Activated naive CD4-positive, alpha-beta T cell treated with anti-CD3 and anti-CD28 coated beads for 36 hours (primary cell): Measurements from ENCODE around the gene CCDC146. TPM values are rescaled to one million over a fixed set of nuclear protein-coding genes. Genes with fewer than 3 reads are reported as not detected.

Experiments used
- CTCF ChIA-PET: fragments of 350-600 bp; sonication (Branson Sonifier 250); formaldehyde crosslinking; loops from one replicate; lab custom pipeline; 2021; ENCODE audit warnings: antibody characterized with exemption; lab: Charles Lee
- DNase-seq: peaks from one replicate; pipeline ENCODE4 v3.0.0-alpha.2; 2020
- H3K27ac Mint-ChIP-seq: one replicate; pipeline ENCODE4 v1.8.0; 2021; ENCODE audit warnings: mild to moderate bottlenecking, mixed read lengths
- H3K27me3 Mint-ChIP-seq: one replicate; pipeline ENCODE4 v1.8.0; 2021; ENCODE audit warnings: low read depth, mixed read lengths
- H3K36me3 Mint-ChIP-seq: one replicate; pipeline ENCODE4 v1.8.0; 2021; ENCODE audit warnings: low read depth, mixed read lengths
- H3K4me1 Mint-ChIP-seq: one replicate; pipeline ENCODE4 v1.8.0; 2021; ENCODE audit warnings: low read depth, mixed read lengths
- H3K4me3 Mint-ChIP-seq: one replicate; pipeline ENCODE4 v1.8.0; 2021; ENCODE audit warnings: mild to moderate bottlenecking, moderate library complexity, mixed read lengths
- H3K9me3 Mint-ChIP-seq: one replicate; pipeline ENCODE4 v1.8.0; 2021; ENCODE audit warnings: mixed read lengths
- intact Hi-C: fragments of 100-400 bp; cut with micrococcal nuclease; formaldehyde crosslinking; loops from one replicate; pipeline ENCODE4 v1.15.1; 2023
- total RNA-seq, 2 experiments: library from RNA; stranded (reverse); gene quantifications; one replicate each; pipeline ENCODE4 v1.2.3, GENCODE V29; 2021

The CCDC146 gene
- total RNA-seq, 2 experiments from 2014 or later: 0.31 to 0.49 TPM

DNA sequence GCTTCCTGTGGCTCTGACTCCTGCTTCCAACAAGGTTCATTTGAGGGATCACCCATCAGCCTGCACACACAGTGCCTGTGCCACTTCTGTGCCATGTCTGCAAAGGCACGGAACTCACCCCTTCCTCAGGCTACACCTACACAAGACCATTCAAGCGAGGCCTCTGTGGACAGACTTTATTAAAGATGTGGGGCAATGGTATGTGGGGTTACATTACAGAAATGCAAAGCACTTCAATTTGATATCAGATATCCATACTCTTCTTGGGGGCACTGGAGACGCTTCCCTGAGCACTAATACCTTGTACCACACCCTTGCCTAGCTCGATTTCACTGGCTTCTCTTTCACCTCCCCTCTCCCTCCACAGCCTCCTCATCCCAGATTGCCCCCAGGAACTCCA is 161.6 kb downstream of the CCDC146 start:
- Mint-ChIP-seq H3K4me3 (no peak overlapping the region), H3K27ac (no peak overlapping the region), H3K9me3 (peaks cover 2% of the 10 kb centered on the region), H3K4me1 (no peaks in the 10 kb centered on the region), H3K36me3 (peaks cover 11% of the 10 kb centered on the region), H3K27me3 (no peaks in the 10 kb centered on the region)
- CTCF ChIA-PET: no interaction called here
- no peak for DNase-seq
- intact Hi-C loops: no loop called here

- DNase-seq: no peak
- intact Hi-C loops: no loop called here
- Mint-ChIP-seq H3K4me3 (no peak overlapping the region), H3K9me3 (peaks cover 2% of the 10 kb centered on the region), H3K36me3 (peaks cover 11% of the 10 kb centered on the region), H3K27ac (no peak overlapping the region), H3K27me3 (no peaks in the 10 kb centered on the region), H3K4me1 (no peaks in the 10 kb centered on the region)
- CTCF ChIA-PET: no interaction called here
Measured at GRCh38 chr7:77284616-77285015, 162.2 kb downstream of the CCDC146 start.

GRCh38 chr7:77288676-77289320 is 166.4 kb downstream of the CCDC146 start:
- no peak overlapping the region for H3K4me3 Mint-ChIP-seq
- H3K27me3 Mint-ChIP-seq: no peaks in the 10 kb centered on the region
- peaks cover 11% of the 10 kb centered on the region for H3K36me3 Mint-ChIP-seq
- H3K27ac Mint-ChIP-seq: no peak overlapping the region
- CTCF ChIA-PET: no interaction called here
- intact Hi-C loops: no loop called here
- peaks cover 2% of the 10 kb centered on the region for H3K9me3 Mint-ChIP-seq
- no peaks in the 10 kb centered on the region for H3K4me1 Mint-ChIP-seq
- no peak for DNase-seq

- H3K9me3 Mint-ChIP-seq: peaks cover 2% of the 10 kb centered on the region
- intact Hi-C loops: no loop called here
- no peak overlapping the region for H3K27ac Mint-ChIP-seq
- H3K27me3 Mint-ChIP-seq: no peaks in the 10 kb centered on the region
- no peak overlapping the region for H3K4me3 Mint-ChIP-seq
- peaks cover 11% of the 10 kb centered on the region for H3K36me3 Mint-ChIP-seq
- CTCF ChIA-PET: no interaction called here
- no peak for DNase-seq
- H3K4me1 Mint-ChIP-seq: no peaks in the 10 kb centered on the region
Measured at GRCh38 chr7:77289387-77289786, 167.0 kb downstream of the CCDC146 start.

- peaks cover 3% of the 10 kb centered on the region for H3K9me3 Mint-ChIP-seq
- no peak overlapping the region for H3K4me3 Mint-ChIP-seq
- H3K27me3 Mint-ChIP-seq: no peaks in the 10 kb centered on the region
- no peak for DNase-seq
- H3K36me3 Mint-ChIP-seq: peaks cover 10% of the 10 kb centered on the region
- no peak overlapping the region for H3K27ac Mint-ChIP-seq
- no peaks in the 10 kb centered on the region for H3K4me1 Mint-ChIP-seq
- CTCF ChIA-PET: no interaction called here
- intact Hi-C loops: no loop called here
Measured at GRCh38 chr7:77290425-77290824, 168.0 kb downstream of the CCDC146 start.

- DNase-seq: no peak
- Mint-ChIP-seq H3K4me3 (no peak overlapping the region), H3K36me3 (peaks cover 14% of the 10 kb centered on the region), H3K4me1 (no peaks in the 10 kb centered on the region), H3K27ac (no peak overlapping the region), H3K27me3 (no peaks in the 10 kb centered on the region), H3K9me3 (peaks cover 14% of the 10 kb centered on the region)
- CTCF ChIA-PET: interaction anchor here (0.6 kb wide), 1 partner anchor 23 kb away, joined by 3 read pairs; no protein-coding TSS in a partner anchor
- intact Hi-C loops: loop anchor here (2.0 kb wide), 1 partner anchor 38 kb away; no protein-coding TSS in a partner anchor
Measured at GRCh38 chr7:77293046-77293445, 170.6 kb downstream of the CCDC146 start.

GRCh38 chr7:77295549-77295948 is 173.1 kb downstream of the CCDC146 start:
- Mint-ChIP-seq H3K4me3 (no peak overlapping the region), H3K27ac (no peak overlapping the region), H3K9me3 (peaks cover 22% of the 10 kb centered on the region), H3K4me1 (no peaks in the 10 kb centered on the region), H3K27me3 (no peaks in the 10 kb centered on the region), H3K36me3 (peaks cover 16% of the 10 kb centered on the region)
- intact Hi-C loops: no loop called here
- CTCF ChIA-PET: no interaction called here
- DNase-seq: no peak

DNA sequence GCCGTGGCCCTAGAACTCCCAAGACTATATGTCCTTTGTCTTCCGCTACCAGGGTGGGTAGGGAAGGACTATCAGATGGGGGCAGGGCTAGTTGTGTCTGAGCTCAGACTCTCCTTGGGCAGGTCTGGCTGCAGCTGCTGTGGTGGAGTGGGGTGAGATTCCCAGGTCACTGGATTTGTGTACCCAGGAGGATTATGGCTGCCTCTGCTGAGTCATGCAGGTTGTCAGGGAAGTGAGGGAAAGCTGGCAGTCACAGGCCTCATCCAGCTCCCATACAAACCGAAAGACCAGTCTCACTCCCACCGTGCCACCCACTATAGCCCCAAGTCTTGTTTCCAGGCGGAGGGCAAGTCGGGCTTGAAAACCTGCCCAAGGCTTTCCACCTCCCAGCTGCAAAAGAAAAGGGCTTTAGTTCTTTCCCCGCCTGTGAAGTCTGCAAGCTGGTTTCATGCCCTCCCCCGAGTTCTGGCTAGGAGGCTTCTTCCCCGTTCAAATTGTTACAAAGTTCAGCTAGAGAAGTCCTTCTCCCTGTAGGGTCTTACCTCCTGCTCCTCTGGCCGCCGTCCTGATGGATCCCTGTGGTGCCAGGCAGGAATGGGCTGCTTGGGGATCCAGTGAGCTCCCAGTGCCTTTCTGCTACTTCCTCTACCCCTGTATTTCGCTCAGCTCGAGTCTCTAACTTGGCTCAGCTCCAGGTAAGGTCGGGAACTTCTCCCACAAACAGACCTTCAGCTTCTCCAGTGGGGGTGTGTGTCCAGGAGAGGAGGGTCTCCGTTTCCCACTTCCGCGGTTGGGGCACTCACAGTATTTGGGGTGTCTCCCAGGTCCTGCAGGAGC is 184.0 kb downstream of the CCDC146 start:
- Mint-ChIP-seq H3K27ac (no peak overlapping the region), H3K36me3 (peaks cover 49% of the 10 kb centered on the region), H3K4me3 (no peak overlapping the region), H3K4me1 (peaks cover 5% of the 10 kb centered on the region), H3K9me3 (peaks cover 48% of the 10 kb centered on the region), H3K27me3 (no peaks in the 10 kb centered on the region)
- CTCF ChIA-PET: no interaction called here
- no peak for DNase-seq
- intact Hi-C loops: no loop called here

DNA sequence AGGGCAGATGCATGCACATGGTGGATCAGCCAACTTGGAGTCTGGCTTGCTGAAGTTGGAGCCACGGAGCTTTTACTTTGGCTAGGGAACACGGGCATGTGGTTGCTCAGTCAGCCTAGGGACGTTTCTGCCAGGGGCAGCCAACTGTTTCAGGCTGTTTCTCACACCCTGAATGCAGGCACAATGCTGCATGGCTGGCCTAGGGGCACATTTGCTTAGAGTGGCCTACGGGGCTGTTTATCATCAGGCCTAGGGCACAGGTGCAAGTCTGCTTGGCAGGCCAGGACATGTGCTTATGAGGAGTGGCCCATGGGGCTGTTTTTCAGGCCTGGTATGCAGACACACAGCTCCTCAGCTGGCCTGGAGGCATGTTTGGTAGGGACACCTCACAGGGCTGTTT is 186.4 kb downstream of the CCDC146 start:
- Mint-ChIP-seq H3K4me3 (no peak overlapping the region), H3K27me3 (no peaks in the 10 kb centered on the region), H3K9me3 (peaks cover 29% of the 10 kb centered on the region), H3K27ac (no peak overlapping the region), H3K4me1 (peaks cover 5% of the 10 kb centered on the region), H3K36me3 (peaks cover 41% of the 10 kb centered on the region)
- DNase-seq: no peak
- CTCF ChIA-PET: no interaction called here
- intact Hi-C loops: no loop called here

GRCh38 chr7:77309714-77310220 is 187.4 kb downstream of the CCDC146 start:
- Mint-ChIP-seq H3K4me3 (no peak overlapping the region), H3K4me1 (peaks cover 5% of the 10 kb centered on the region), H3K36me3 (peaks cover 40% of the 10 kb centered on the region), H3K27me3 (no peaks in the 10 kb centered on the region), H3K27ac (no peak overlapping the region), H3K9me3 (peaks cover 19% of the 10 kb centered on the region)
- no peak for DNase-seq
- intact Hi-C loops: no loop called here
- CTCF ChIA-PET: no interaction called here

GRCh38 chr7:77310982-77311381 is 188.6 kb downstream of the CCDC146 start:
- no peak overlapping the region for H3K4me3 Mint-ChIP-seq
- peaks cover 7% of the 10 kb centered on the region for H3K9me3 Mint-ChIP-seq
- no peak for DNase-seq
- CTCF ChIA-PET: no interaction called here
- H3K27me3 Mint-ChIP-seq: no peaks in the 10 kb centered on the region
- H3K4me1 Mint-ChIP-seq: peaks cover 5% of the 10 kb centered on the region
- no peak overlapping the region for H3K27ac Mint-ChIP-seq
- intact Hi-C loops: no loop called here
- peaks cover 38% of the 10 kb centered on the region for H3K36me3 Mint-ChIP-seq

GRCh38 chr7:77313085-77313484 is 190.7 kb downstream of the CCDC146 start:
- Mint-ChIP-seq H3K36me3 (peaks cover 34% of the 10 kb centered on the region), H3K27ac (no peak overlapping the region), H3K9me3 (peaks cover under 1% of the 10 kb centered on the region), H3K27me3 (no peaks in the 10 kb centered on the region), H3K4me1 (peaks cover 5% of the 10 kb centered on the region), H3K4me3 (no peak overlapping the region)
- DNase-seq: no peak
- intact Hi-C loops: no loop called here
- CTCF ChIA-PET: interaction anchor here (1.2 kb wide), 1 partner anchor 19 kb away, joined by 3 read pairs; no protein-coding TSS in a partner anchor
